Epithelial cell of esophagus (primary cell): ENCODE data around the gene MEIS1.

Experiments
- DNase-seq: peaks from one replicate; pipeline ENCODE4 v3.0.0; 2010; ENCODE audit warnings: low read depth
- H3K4me3 ChIP-seq: 2 replicates; pipeline ENCODE4 v1.5.1; 2011; ENCODE audit warnings: mild to moderate bottlenecking, low read length, control low read depth
- TF ChIP-seq, protein P1 (sequence below): IDR thresholded peaks from 2 replicates; pipeline ENCODE4 v1.5.1; 2011; ENCODE audit warnings: low read depth, mild to moderate bottlenecking, low read length, control low read depth, inconsistent platforms; ENCODE audit not compliant: insufficient read depth; ENCODE audit errors: missing control alignments

MEIS1 gene

DNA sequence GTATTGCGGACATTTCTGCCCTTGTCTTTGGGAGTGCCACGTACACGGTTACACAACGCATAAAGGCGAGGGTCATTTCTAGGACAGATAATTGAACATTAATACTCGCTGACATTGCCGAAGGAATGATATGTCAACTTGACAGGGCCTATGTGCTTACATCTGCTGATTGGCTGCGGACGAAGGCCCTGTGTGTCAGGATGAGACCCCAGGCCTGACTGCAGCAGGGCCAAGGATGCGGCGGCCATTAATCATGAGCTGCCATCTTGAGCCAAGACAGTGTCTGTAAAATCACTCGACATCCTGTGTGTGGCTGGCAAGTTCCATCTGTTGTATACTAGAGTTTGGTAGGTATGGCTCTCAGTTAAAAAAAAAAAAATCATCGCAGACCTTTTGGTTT, 96.6 kb downstream of the MEIS1 start:
- DNase-seq = no peak
- TF ChIP-seq, protein P1, sequence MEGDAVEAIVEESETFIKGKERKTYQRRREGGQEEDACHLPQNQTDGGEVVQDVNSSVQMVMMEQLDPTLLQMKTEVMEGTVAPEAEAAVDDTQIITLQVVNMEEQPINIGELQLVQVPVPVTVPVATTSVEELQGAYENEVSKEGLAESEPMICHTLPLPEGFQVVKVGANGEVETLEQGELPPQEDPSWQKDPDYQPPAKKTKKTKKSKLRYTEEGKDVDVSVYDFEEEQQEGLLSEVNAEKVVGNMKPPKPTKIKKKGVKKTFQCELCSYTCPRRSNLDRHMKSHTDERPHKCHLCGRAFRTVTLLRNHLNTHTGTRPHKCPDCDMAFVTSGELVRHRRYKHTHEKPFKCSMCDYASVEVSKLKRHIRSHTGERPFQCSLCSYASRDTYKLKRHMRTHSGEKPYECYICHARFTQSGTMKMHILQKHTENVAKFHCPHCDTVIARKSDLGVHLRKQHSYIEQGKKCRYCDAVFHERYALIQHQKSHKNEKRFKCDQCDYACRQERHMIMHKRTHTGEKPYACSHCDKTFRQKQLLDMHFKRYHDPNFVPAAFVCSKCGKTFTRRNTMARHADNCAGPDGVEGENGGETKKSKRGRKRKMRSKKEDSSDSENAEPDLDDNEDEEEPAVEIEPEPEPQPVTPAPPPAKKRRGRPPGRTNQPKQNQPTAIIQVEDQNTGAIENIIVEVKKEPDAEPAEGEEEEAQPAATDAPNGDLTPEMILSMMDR = no peak
- no peak overlapping the region for H3K4me3 ChIP-seq

DNA sequence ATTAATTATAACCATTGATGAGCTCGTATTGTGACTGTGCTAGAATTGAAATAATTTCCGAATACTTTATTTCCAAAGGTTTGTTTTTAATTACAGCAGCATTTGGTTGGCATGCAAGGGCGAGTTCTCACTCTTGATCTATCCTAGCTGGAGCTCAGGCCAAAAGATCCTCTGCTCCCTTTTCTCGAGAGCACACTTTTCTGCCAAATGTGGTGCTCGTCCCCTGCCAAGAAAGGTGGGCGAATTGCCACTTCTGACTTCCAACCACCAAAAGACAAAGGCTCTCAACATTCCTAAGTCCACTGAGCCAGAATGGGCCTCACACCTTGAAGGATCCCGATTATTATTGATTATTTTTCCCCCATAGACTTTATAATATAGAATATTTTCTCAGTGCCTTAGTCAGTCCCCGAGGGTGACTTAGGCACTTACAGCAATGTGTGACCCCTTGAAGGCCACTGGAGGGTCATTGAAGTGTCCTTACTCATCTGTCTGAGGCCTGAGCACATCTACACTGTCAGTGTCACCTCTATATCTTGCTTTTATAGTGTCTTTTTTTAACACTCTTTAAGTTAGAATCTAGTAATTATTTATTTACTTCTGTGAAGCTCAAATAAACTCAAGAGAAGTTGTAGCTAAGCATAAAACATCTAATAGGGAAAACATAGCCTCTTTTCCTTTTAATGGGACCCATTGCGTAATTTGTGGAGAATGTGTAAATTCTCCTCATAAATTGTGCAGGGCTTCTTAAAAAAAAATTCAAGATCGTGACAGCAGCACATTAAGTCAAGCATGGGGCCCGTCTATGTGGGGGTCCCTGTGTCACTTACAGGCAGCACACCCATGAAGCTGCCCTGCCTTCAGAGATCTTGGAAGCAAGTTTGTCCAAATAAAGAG, 98.3 kb downstream of the MEIS1 start:
- H3K4me3 ChIP-seq = no peak overlapping the region
- DNase-seq = no peak
- TF ChIP-seq, protein P1 = no peak

DNA sequence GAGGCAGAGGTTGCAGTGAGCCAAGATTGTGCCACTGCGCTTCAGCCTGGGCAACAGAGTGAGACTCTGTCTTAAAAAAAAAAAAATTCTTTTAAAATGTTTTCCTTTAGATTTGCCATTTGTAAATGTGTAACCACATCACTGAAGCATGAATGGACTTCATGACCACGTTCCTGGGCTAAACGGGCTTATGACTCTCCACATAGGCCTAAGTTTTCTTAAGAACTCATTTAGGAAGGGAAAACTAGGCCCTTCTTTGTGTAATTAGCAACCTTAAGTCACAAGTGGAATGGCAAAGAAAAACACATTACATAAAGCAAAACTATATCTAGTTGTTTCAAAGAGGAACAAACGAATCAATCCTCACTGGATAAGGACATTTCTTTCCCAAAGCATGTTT, 99.5 kb downstream of the MEIS1 start:
- TF ChIP-seq, protein P1 = no peak
- DNase-seq = no peak
- no peak overlapping the region for H3K4me3 ChIP-seq

DNA sequence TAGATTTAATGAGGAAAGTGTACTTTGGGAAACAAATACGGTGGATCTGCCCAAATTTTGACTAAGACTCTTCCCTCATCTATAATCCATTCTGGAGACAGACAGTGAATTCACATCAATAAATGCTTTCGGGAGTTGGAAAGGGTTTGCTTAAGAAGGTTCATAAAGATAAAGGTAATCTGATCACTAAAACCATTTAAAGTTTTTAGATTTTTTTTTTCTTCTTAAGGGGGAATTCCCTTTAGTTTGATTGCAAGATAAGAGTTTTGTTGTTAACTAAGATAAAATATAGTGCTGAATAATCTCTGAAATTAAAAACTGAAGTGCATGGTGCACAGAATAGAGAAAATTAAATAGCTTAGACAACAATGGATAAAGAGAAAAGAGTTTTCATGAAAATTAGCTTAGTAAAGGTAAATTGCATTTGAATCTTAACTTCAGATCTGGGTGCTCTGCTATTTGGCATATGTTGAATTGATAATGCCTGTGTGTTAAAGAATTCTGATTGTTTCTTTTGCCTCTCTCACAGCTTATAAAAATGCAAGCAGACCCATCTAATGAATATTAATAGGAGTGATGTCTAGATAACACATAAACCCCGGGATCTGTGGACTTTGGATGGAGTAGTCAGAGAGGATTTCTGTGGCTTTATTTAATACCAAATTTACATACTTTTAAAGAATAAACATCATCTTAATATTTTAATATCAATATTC, 100.8 kb downstream of the MEIS1 start:
- TF ChIP-seq, protein P1 = no peak
- DNase-seq = no peak
- no peak overlapping the region for H3K4me3 ChIP-seq

DNA sequence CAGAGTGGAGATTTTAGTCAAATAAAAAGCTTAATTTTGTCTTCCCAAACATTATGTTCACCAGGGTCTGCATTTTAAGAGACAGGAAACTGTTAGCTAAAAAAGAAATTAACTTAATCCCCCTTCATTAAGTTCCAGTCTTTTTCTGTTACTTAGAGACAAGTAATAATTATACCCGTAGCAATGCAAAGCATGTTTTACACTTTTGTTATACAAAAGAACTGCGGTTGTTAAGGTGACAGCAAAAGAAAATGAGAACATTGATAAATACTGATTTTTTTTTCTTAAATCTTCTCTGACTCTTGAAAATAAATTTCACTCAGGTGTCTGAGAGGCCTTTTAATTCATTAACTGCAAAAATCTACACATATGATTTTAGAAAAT, 101.4 kb downstream of the MEIS1 start:
- TF ChIP-seq, protein P1 = no peak
- DNase-seq = no peak
- no peak overlapping the region for H3K4me3 ChIP-seq

DNA sequence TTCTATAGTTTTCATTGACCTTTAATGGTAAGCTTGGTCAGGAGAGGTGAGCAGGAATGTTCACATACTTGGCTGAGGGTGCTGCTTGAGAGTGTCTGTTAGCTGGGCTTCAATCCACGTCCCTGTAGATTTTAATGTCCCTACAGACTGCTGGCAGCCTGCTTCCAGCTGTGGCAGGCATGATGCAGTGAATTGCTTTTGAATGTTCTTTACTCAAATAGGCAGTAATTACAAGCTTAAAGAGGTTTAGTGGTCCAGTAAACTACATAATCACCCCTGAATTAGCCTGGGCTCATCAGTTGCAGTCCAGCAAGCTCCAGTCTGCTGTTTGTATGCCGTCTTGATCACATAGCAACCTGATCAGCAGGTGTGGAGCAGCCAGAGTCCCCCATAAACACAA, 102.1 kb downstream of the MEIS1 start:
- TF ChIP-seq, protein P1 = no peak
- H3K4me3 ChIP-seq = no peak overlapping the region
- no peak for DNase-seq
